Lung (tissue), 12 donors: ENCODE measurements around the gene KLK15. TPM values are rescaled to one million over a fixed set of nuclear protein-coding genes. Genes with fewer than 3 reads are reported as not detected.

Source experiments
- ATAC-seq: fragments of 200-7000 bp; cut with Tn5 transposase; one replicate; pipeline ENCODE4 v1.9.1; 2020; ENCODE audit warnings: moderate number of reproducible peaks; ENCODE audit not compliant: insufficient read depth, low FRiP score
- DNase-seq, 3 donors: peaks; one replicate each; pipeline ENCODE4 v3.0.0-alpha.2; 2013 to 2017
- H3K27ac ChIP-seq, 2 donors: one replicate each; pipeline ENCODE4 v1.5.1; 2013; ENCODE audit warnings: mild to moderate bottlenecking in 2 of 2, moderate library complexity in 2 of 2, control low read depth in 1 of 2, inconsistent platforms in 1 of 2, low read depth in 1 of 2, low read length in 1 of 2
- H3K27me3 ChIP-seq, 3 donors: one replicate each; pipeline ENCODE4 v1.5.1; 2013; ENCODE audit warnings: low read length in 2 of 3; ENCODE audit not compliant: control insufficient read depth in 3 of 3, insufficient read depth in 3 of 3
- H3K36me3 ChIP-seq, 4 donors: one replicate each; pipeline ENCODE4 v1.5.1; 2013; ENCODE audit warnings: low read length in 4 of 4, mild to moderate bottlenecking in 1 of 4, moderate library complexity in 1 of 4; ENCODE audit not compliant: control insufficient read depth in 4 of 4, insufficient read depth in 4 of 4
- H3K4me1 ChIP-seq, 5 donors: one replicate each; pipeline ENCODE4 v1.5.1; 2013; ENCODE audit warnings: low read length in 5 of 5, mild to moderate bottlenecking in 2 of 5, moderate library complexity in 1 of 5; ENCODE audit not compliant: control insufficient read depth in 5 of 5, insufficient read depth in 5 of 5
- H3K4me3 ChIP-seq: one replicate; pipeline ENCODE4 v1.5.1; 2013; ENCODE audit warnings: mild to moderate bottlenecking, control low read depth, moderate library complexity
- H3K9ac ChIP-seq, 2 donors: one replicate each; pipeline ENCODE4 v1.5.1; 2013; ENCODE audit warnings: low read length in 2 of 2, control low read depth in 1 of 2; ENCODE audit not compliant: insufficient read depth in 1 of 2
- H3K9me3 ChIP-seq, 4 donors: one replicate each; pipeline ENCODE4 v1.5.1; 2013; ENCODE audit warnings: low read length in 3 of 4, mild to moderate bottlenecking in 1 of 4, moderate library complexity in 1 of 4; ENCODE audit not compliant: control insufficient read depth in 4 of 4, insufficient read depth in 3 of 4
- WGBS, 2 donors: extraction: QIAGEN DNeasy Blood & Tissue Kit; methylation state at CpG; one replicate each; pipeline ENCODE4 v1.1.7; 2013; 5-methylcytosine and 5-hydroxymethylcytosine counted together
- polyA plus RNA-seq, 2 donors: library from polyadenylated mRNA; stranded (reverse); fragments of 200-250 nt; gene quantifications; one replicate each; pipeline ENCODE4 v1.2.1, GENCODE V29; 2013
- total RNA-seq, 2 donors: library from RNA; depleted of rRNA in 1 of 2; stranded (reverse); fragments of >200 nt in 1 of 2; gene quantifications; one replicate each; pipeline ENCODE4 v1.2.1, GENCODE V29; 2014 to 2021
- TF ChIP-seq, protein P1 (sequence below): IDR thresholded peaks from 2 replicates; pipeline ENCODE4 v1.5.1; 2012; ENCODE audit warnings: mild to moderate bottlenecking; ENCODE audit errors: control extremely low read depth, extremely low read depth
- donor health status: control.
- donor health status: control.
- donor health status: Bipolar disorder and iron deficiency.
- donor health status: healthy.
- donor health status: DM: yes; HTN: yes; CAD: no.

Gene KLK15
- total and polyA plus RNA-seq, 4 donors = not detected

DNA sequence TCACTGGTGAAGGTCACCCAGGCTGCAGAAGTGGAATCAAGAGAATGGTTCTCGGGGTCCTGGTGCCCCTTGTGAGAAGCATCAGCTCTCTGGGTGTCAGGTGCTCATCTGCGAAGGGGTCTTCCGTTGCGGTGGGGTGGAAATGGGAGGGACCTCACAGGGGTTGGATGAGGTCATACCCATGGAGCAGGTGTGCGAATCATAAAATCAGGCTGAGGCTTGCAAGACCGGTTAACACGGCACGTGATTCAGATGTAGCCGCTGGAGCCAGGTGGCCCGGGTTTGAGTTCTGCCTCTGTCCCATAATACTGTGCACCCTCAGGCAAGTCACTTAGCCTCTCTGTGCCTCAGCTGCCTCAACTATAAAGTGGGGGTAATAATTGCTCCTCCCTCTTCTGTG is 3.9 kb upstream of the KLK15 start:
- Histone ChIP-seq H3K4me3 (no peak overlapping the region), H3K9ac (no peak overlapping the region), H3K4me1 (peaks cover 0 to 7% (median 3%) of the 10 kb centered on the region in 5 donors), H3K9me3 (peaks cover 0 to 5% (median 3%) of the 10 kb centered on the region in 4 donors), H3K27ac (no peak overlapping the region), H3K36me3 (no peaks in the 10 kb centered on the region), H3K27me3 (peaks cover 0 to 8% (median 5%) of the 10 kb centered on the region in 3 donors)
- ATAC-seq (no peak), DNase-seq (no peak)
- 78% methylated on average over 10 of the region's 10 CpGs for WGBS, 2 donors
- TF ChIP-seq, protein P1, sequence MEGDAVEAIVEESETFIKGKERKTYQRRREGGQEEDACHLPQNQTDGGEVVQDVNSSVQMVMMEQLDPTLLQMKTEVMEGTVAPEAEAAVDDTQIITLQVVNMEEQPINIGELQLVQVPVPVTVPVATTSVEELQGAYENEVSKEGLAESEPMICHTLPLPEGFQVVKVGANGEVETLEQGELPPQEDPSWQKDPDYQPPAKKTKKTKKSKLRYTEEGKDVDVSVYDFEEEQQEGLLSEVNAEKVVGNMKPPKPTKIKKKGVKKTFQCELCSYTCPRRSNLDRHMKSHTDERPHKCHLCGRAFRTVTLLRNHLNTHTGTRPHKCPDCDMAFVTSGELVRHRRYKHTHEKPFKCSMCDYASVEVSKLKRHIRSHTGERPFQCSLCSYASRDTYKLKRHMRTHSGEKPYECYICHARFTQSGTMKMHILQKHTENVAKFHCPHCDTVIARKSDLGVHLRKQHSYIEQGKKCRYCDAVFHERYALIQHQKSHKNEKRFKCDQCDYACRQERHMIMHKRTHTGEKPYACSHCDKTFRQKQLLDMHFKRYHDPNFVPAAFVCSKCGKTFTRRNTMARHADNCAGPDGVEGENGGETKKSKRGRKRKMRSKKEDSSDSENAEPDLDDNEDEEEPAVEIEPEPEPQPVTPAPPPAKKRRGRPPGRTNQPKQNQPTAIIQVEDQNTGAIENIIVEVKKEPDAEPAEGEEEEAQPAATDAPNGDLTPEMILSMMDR = no peak

DNA sequence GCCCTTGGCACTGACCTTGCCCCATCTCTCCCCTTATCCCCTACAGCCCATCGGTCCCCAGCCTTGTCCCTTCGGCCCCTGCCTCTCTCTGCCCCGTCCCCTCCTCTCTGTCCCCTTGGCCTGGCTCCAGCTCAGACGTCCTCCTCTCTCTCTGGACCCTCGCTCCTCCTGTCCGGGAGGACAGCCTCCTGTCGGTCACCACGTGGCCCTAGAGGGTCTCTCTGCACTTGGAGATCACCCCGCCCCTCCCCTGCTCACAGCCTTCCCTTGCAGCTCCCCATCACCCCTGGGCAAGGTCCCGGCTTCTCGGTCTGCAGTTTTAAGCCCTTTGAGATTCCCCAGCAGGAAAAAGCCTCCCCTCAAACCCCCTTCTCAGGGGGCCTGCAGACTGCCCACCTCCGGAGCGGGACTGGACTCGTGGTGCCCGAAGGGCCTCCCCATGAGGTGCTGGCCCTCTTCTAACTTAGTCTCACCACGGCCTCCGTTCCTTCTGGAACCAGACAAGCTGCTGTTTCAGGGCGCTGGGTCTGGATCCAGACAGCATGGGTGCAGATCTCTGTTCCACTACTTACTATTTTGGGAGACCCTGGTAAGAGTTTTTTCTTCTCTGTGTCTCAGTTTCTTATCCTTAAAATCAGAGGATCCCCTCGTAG is 3.3 kb upstream of the KLK15 start:
- DNase-seq (no peak), ATAC-seq (no peak)
- no peak overlapping the region for H3K27ac ChIP-seq
- peaks cover 0 to 5% (median 0%) of the 10 kb centered on the region in 4 donors for H3K9me3 ChIP-seq
- TF ChIP-seq, protein P1 = no peak
- no peaks in the 10 kb centered on the region for H3K36me3 ChIP-seq
- H3K4me1 ChIP-seq = peaks cover 0 to 7% (median 3%) of the 10 kb centered on the region in 5 donors
- no peak overlapping the region for H3K9ac ChIP-seq
- peaks cover 0 to 8% (median 5%) of the 10 kb centered on the region in 3 donors for H3K27me3 ChIP-seq
- WGBS, 2 donors = 44 to 50% methylated on average over 18 to 19 of the region's 19 CpGs
- no peak overlapping the region for H3K4me3 ChIP-seq

DNA sequence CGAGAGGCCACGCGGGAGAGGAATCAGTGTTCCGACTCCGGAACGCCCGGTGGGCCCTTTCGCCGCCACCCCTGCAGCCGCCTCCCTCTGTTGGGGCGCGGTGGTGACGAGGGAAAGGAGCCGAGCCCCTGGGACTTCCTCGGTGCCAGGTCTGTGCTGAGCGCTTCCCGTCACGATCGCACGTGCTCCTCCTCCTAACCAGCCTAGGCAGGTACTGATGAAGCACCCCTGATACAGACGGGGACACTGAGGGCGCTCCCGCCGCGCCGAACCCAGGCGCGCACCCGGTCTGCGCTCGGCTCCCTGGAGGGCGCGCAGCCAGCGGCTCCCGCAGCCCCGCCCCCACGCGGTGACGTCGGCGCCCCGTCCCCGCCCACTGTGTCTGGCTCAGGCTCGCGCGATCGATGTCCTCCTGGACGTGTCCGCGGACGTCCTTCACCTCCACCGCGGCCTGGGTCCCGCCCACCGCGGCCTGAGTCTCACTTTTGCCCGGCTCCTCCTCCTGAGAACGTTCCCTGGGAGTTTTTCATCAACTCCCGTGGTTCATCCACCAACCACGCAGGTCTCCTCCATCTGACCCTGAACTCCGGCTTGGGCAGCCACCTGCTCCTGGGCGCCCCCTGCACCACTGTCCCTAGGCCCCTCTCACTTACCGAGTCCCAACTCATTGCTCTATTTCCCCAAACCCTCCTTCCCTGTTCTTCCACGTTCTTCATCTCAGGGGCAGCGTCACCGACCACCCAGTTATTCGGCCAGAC is 2.6 kb upstream of the KLK15 start:
- H3K4me1 ChIP-seq = peaks cover 0 to 7% (median 3%) of the 10 kb centered on the region in 5 donors
- peak overlapping the region; percentile 39 for H3K4me3 ChIP-seq
- ATAC-seq (peak; percentile 80), DNase-seq (peak; percentile 53 to 72 (median 63))
- no peak overlapping the region for H3K9ac ChIP-seq
- 3% methylated on average over 53 to 67 of the region's 67 CpGs for WGBS, 2 donors
- H3K36me3 ChIP-seq = no peaks in the 10 kb centered on the region
- H3K27me3 ChIP-seq = peaks cover 4 to 8% (median 5%) of the 10 kb centered on the region in 3 donors
- TF ChIP-seq, protein P1 = no peak
- H3K27ac ChIP-seq = no peak overlapping the region
- peaks cover 0 to 4% (median 0%) of the 10 kb centered on the region in 4 donors for H3K9me3 ChIP-seq
